Measurements from ENCODE around the gene FOXJ3. TPM values are rescaled to one million over a fixed set of nuclear protein-coding genes. Genes with fewer than 3 reads are reported as not detected.

Gene FOXJ3
- total and polyA plus RNA-seq, 4 donors = 5.3 to 16.8 (median 12.4) TPM

DNA sequence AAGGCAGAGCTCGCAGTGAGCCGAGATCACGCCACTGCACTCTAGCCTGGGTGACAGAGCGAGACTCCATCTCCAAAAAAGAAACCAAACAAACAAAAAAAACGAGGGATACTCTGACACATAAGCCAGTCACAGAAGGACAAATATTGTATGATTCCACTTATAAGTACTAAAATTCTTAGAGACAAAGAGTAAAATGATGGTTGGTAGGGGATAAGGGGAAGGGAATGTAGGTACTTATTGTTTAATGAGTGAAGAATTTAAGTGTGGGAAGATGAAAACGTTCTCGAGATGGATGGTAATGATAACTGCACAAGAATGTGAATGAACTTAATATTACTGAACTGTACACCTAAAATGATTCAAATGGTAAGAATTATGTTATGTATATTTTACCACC is 103.8 kb downstream of the FOXJ3 start:
- TF ChIP-seq EGR1 (IDR thresholded peaks at IDR 0.05; ENCODE audit: low read depth in 2 of 2) = no peak
- no peak for TF ChIP-seq JUND (IDR thresholded peaks at IDR 0.05)
- TF ChIP-seq RXRA (IDR thresholded peaks at IDR 0.05) = no peak
- TF ChIP-seq, protein P1, sequence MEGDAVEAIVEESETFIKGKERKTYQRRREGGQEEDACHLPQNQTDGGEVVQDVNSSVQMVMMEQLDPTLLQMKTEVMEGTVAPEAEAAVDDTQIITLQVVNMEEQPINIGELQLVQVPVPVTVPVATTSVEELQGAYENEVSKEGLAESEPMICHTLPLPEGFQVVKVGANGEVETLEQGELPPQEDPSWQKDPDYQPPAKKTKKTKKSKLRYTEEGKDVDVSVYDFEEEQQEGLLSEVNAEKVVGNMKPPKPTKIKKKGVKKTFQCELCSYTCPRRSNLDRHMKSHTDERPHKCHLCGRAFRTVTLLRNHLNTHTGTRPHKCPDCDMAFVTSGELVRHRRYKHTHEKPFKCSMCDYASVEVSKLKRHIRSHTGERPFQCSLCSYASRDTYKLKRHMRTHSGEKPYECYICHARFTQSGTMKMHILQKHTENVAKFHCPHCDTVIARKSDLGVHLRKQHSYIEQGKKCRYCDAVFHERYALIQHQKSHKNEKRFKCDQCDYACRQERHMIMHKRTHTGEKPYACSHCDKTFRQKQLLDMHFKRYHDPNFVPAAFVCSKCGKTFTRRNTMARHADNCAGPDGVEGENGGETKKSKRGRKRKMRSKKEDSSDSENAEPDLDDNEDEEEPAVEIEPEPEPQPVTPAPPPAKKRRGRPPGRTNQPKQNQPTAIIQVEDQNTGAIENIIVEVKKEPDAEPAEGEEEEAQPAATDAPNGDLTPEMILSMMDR (IDR thresholded peaks at IDR 0.05; ENCODE audit: low read depth, low read length, missing input control) = no peak
- no peak for TF ChIP-seq HNF4A (conservative IDR thresholded peaks at IDR 0.05)
- TF ChIP-seq, protein P2, sequence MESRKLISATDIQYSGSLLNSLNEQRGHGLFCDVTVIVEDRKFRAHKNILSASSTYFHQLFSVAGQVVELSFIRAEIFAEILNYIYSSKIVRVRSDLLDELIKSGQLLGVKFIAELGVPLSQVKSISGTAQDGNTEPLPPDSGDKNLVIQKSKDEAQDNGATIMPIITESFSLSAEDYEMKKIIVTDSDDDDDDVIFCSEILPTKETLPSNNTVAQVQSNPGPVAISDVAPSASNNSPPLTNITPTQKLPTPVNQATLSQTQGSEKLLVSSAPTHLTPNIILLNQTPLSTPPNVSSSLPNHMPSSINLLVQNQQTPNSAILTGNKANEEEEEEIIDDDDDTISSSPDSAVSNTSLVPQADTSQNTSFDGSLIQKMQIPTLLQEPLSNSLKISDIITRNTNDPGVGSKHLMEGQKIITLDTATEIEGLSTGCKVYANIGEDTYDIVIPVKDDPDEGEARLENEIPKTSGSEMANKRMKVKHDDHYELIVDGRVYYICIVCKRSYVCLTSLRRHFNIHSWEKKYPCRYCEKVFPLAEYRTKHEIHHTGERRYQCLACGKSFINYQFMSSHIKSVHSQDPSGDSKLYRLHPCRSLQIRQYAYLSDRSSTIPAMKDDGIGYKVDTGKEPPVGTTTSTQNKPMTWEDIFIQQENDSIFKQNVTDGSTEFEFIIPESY (IDR thresholded peaks at IDR 0.05) = no peak
- no peak for TF ChIP-seq FOXA1 (IDR thresholded peaks at IDR 0.05)
- TF ChIP-seq, protein P3, sequence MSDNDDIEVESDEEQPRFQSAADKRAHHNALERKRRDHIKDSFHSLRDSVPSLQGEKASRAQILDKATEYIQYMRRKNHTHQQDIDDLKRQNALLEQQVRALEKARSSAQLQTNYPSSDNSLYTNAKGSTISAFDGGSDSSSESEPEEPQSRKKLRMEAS (IDR thresholded peaks at IDR 0.05) = no peak
- TF ChIP-seq, protein P4, sequence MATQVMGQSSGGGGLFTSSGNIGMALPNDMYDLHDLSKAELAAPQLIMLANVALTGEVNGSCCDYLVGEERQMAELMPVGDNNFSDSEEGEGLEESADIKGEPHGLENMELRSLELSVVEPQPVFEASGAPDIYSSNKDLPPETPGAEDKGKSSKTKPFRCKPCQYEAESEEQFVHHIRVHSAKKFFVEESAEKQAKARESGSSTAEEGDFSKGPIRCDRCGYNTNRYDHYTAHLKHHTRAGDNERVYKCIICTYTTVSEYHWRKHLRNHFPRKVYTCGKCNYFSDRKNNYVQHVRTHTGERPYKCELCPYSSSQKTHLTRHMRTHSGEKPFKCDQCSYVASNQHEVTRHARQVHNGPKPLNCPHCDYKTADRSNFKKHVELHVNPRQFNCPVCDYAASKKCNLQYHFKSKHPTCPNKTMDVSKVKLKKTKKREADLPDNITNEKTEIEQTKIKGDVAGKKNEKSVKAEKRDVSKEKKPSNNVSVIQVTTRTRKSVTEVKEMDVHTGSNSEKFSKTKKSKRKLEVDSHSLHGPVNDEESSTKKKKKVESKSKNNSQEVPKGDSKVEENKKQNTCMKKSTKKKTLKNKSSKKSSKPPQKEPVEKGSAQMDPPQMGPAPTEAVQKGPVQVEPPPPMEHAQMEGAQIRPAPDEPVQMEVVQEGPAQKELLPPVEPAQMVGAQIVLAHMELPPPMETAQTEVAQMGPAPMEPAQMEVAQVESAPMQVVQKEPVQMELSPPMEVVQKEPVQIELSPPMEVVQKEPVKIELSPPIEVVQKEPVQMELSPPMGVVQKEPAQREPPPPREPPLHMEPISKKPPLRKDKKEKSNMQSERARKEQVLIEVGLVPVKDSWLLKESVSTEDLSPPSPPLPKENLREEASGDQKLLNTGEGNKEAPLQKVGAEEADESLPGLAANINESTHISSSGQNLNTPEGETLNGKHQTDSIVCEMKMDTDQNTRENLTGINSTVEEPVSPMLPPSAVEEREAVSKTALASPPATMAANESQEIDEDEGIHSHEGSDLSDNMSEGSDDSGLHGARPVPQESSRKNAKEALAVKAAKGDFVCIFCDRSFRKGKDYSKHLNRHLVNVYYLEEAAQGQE (IDR thresholded peaks at IDR 0.05) = no peak
- TF ChIP-seq NR2F2 (IDR thresholded peaks at IDR 0.05) = no peak
- TF ChIP-seq HNF4G (IDR thresholded peaks at IDR 0.05) = no peak
- TF ChIP-seq TAF1 (conservative IDR thresholded peaks at IDR 0.05) = no peak
- no peak for TF ChIP-seq RAD21 (IDR thresholded peaks at IDR 0.05)
- TF ChIP-seq, protein P5, sequence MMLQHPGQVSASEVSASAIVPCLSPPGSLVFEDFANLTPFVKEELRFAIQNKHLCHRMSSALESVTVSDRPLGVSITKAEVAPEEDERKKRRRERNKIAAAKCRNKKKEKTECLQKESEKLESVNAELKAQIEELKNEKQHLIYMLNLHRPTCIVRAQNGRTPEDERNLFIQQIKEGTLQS (IDR thresholded peaks at IDR 0.05) = no peak
- TF ChIP-seq YY1 (IDR thresholded peaks at IDR 0.05) = no peak
- no peaks in the 10 kb centered on the region for H3K36me3 ChIP-seq (ENCODE audit: control insufficient read depth in 4 of 4, insufficient read depth in 3 of 4, low read depth in 1 of 4, low read length in 3 of 4)
- no peak for DNase-seq (ENCODE audit: low spot score)
- H3K4me3 ChIP-seq (ENCODE audit: low read depth in 1 of 3, low read length in 3 of 3) = no peak overlapping the region
- H3K9me3 ChIP-seq (ENCODE audit: control insufficient read depth in 4 of 4, low read length in 3 of 4) = no peaks in the 10 kb centered on the region
- H3K9ac ChIP-seq (ENCODE audit: low read depth in 1 of 2, low read length in 2 of 2) = no peak overlapping the region
- H3K4me1 ChIP-seq (ENCODE audit: control insufficient read depth in 4 of 4, insufficient read depth in 4 of 4, low read length in 3 of 4) = no peaks in the 10 kb centered on the region
- WGBS = 95% methylated on average over 7 of the region's 7 CpGs
- H3K27ac ChIP-seq (ENCODE audit: low read depth in 1 of 2, low read length in 2 of 2) = no peak overlapping the region
- no peaks in the 10 kb centered on the region for H3K27me3 ChIP-seq (ENCODE audit: control insufficient read depth in 4 of 4, insufficient read depth in 4 of 4, low read length in 3 of 4)

DNA sequence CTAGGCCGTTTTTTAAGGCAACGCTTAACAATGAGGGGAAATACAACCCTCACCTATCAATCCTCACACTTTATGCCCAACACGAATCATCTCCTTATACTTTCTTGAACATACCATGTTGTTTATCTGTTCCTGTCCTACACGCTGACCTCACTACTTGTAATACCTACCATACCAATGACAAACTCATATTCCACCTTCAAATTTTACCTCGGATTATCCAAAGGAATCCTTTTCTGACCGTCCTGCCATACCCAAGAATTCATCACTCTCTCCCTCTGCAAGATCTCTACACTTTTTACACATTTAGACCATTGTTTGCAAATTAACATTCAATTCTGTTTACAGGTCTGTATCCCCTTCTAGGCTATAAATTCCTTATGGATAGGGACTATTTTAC is 106.1 kb downstream of the FOXJ3 start:
- Histone ChIP-seq H3K27ac (ENCODE audit: low read depth in 1 of 2, low read length in 2 of 2) (no peak overlapping the region), H3K9ac (ENCODE audit: low read depth in 1 of 2, low read length in 2 of 2) (no peak overlapping the region), H3K36me3 (ENCODE audit: control insufficient read depth in 4 of 4, insufficient read depth in 3 of 4, low read depth in 1 of 4, low read length in 3 of 4) (no peaks in the 10 kb centered on the region), H3K9me3 (ENCODE audit: control insufficient read depth in 4 of 4, low read length in 3 of 4) (no peaks in the 10 kb centered on the region), H3K4me1 (ENCODE audit: control insufficient read depth in 4 of 4, insufficient read depth in 4 of 4, low read length in 3 of 4) (peaks cover 0 to 5% (median 2%) of the 10 kb centered on the region in 4 donors), H3K4me3 (ENCODE audit: low read depth in 1 of 3, low read length in 3 of 3) (no peak overlapping the region), H3K27me3 (ENCODE audit: control insufficient read depth in 4 of 4, insufficient read depth in 4 of 4, low read length in 3 of 4) (no peaks in the 10 kb centered on the region)
- 93% methylated on average over 6 of the region's 6 CpGs for WGBS
- no peak for DNase-seq (ENCODE audit: low spot score)
- TF ChIP-seq YY1 (IDR thresholded peaks at IDR 0.05) = no peak
- TF ChIP-seq, protein P1 (IDR thresholded peaks at IDR 0.05; ENCODE audit: low read depth, low read length, missing input control) = no peak
- no peak for TF ChIP-seq FOXA2 (IDR thresholded peaks at IDR 0.05)
- no peak for TF ChIP-seq RAD21 (IDR thresholded peaks at IDR 0.05)
- TF ChIP-seq, protein P2 (IDR thresholded peaks at IDR 0.05) = no peak
- no peak for TF ChIP-seq FOXA1 (IDR thresholded peaks at IDR 0.05)
- no peak for TF ChIP-seq NR2F2 (IDR thresholded peaks at IDR 0.05)
- TF ChIP-seq JUND (IDR thresholded peaks at IDR 0.05) = no peak
- no peak for TF ChIP-seq GABPA (IDR thresholded peaks at IDR 0.05 in 1 of 2, conservative IDR thresholded peaks at IDR 0.05 in 1 of 2)
- TF ChIP-seq, protein P3 (IDR thresholded peaks at IDR 0.05) = no peak
